DMS153 treated with DMSO at 0.1 percent for 48 hours (cell line): ENCODE data around the gene UBASH3A.
A peak's percentile ranks its signal among the peaks of the same experiment; 100 is the strongest.
"Not testable (repeated sequence)": the region's sequence is repeated elsewhere in the genome, so short reads cannot be mapped to it uniquely, and the experiment has no call there.

Experiments
- DNase-seq: peaks from one replicate; lab custom pipeline; 2025; ENCODE audit not compliant: unreplicated experiment; lab: John Stamatoyannopoulos, UW

UBASH3A gene

GRCh38 chr21:42465008-42465802, 61.5 kb downstream of the UBASH3A start:
- DNase-seq: no peak

- no peak for DNase-seq
Measured at GRCh38 chr21:42465803-42466127, 62.1 kb downstream of the UBASH3A start.

GRCh38 chr21:42466700-42467099, 63.0 kb downstream of the UBASH3A start:
- DNase-seq: no peak

- peak; percentile 28 for DNase-seq
Measured at GRCh38 chr21:42467140-42467983, 63.7 kb downstream of the UBASH3A start.

- DNase-seq: no peak
Measured at GRCh38 chr21:42468491-42469131, 64.9 kb downstream of the UBASH3A start.

- DNase-seq: no peak
Measured at GRCh38 chr21:42469272-42469671, 65.6 kb downstream of the UBASH3A start.

- not testable (repeated sequence) for DNase-seq
Measured at GRCh38 chr21:42469726-42470125, 66.0 kb downstream of the UBASH3A start.

GRCh38 chr21:42471206-42471605, 67.5 kb downstream of the UBASH3A start:
- no peak for DNase-seq

GRCh38 chr21:42471716-42472330, 68.1 kb downstream of the UBASH3A start:
- DNase-seq: no peak

- no peak for DNase-seq
Measured at GRCh38 chr21:42472521-42472920, 68.8 kb downstream of the UBASH3A start.

GRCh38 chr21:42473498-42474042, 69.9 kb downstream of the UBASH3A start:
- DNase-seq: no peak

GRCh38 chr21:42474043-42474831, 70.5 kb downstream of the UBASH3A start:
- DNase-seq: peak; percentile 23

- DNase-seq: no peak
Measured at GRCh38 chr21:42475036-42475435, 71.3 kb downstream of the UBASH3A start.

- DNase-seq: no peak
Measured at GRCh38 chr21:42475526-42476387, 72.1 kb downstream of the UBASH3A start.

GRCh38 chr21:42476388-42477331, 73.0 kb downstream of the UBASH3A start:
- DNase-seq: no peak

GRCh38 chr21:42478504-42478903, 74.8 kb downstream of the UBASH3A start:
- DNase-seq: no peak

GRCh38 chr21:42479582-42479981, 75.9 kb downstream of the UBASH3A start:
- DNase-seq: no peak

- no peak for DNase-seq
Measured at GRCh38 chr21:42480736-42481135, 77.0 kb downstream of the UBASH3A start.
